ENCODE results near the gene RAD51B.

RAD51B gene

GRCh38 chr14:68638141-68638999 is 818.8 kb downstream of the RAD51B start:
- no peak overlapping the region for H4K8ac ChIP-seq (ENCODE audit: low read depth, low read length)
- H3K56ac ChIP-seq (ENCODE audit: low read length), result no peak overlapping the region
- no peak overlapping the region for H2BK15ac ChIP-seq (replicated peaks; ENCODE audit: low read depth)
- H3K23ac ChIP-seq (ENCODE audit: low read length), result no peak overlapping the region
- no peak overlapping the region for H3K9ac ChIP-seq (ENCODE audit: low read length)
- H3K27me3 ChIP-seq (ENCODE audit: insufficient read depth, low read length, poor library complexity), result no peaks in the 10 kb centered on the region
- WGBS (ENCODE audit: extremely low coverage, insufficient coverage, low lambda C conversion rate), result no CpG with 5 or more reads among the region's 12 CpGs
- H4K5ac ChIP-seq (ENCODE audit: low read length), result no peak overlapping the region
- H3K27ac ChIP-seq (ENCODE audit: low read depth, low read length), result no peak overlapping the region
- H2BK120ac ChIP-seq (ENCODE audit: low read depth, low read length), result no peak overlapping the region
- no peak overlapping the region for H2BK5ac ChIP-seq (ENCODE audit: low read length)
- H3K79me2 ChIP-seq (ENCODE audit: control insufficient read depth, insufficient read depth, low read length), result no peaks in the 10 kb centered on the region
- no peaks in the 10 kb centered on the region for H3K79me1 ChIP-seq (ENCODE audit: low read length)
- no peak overlapping the region for H3K18ac ChIP-seq (ENCODE audit: low read length)
- no peak overlapping the region for H3K4me3 ChIP-seq (ENCODE audit: low read length)
- no peak for DNase-seq
- no peak overlapping the region for H3K4me2 ChIP-seq (ENCODE audit: low read length)
- peaks cover 15% of the 10 kb centered on the region for H3K4me1 ChIP-seq (ENCODE audit: control insufficient read depth, low read depth, low read length)
- H3K4ac ChIP-seq (ENCODE audit: low read depth, low read length), result no peak overlapping the region
- H3K36me3 ChIP-seq (ENCODE audit: control insufficient read depth, insufficient read depth, low read length), result no peaks in the 10 kb centered on the region
- no peak overlapping the region for H2AK5ac ChIP-seq (ENCODE audit: low read length)

- no peak overlapping the region for H2BK15ac ChIP-seq (replicated peaks; ENCODE audit: low read depth)
- no peaks in the 10 kb centered on the region for H3K27me3 ChIP-seq (ENCODE audit: insufficient read depth, low read length, poor library complexity)
- H2BK5ac ChIP-seq (ENCODE audit: low read length), result no peak overlapping the region
- H4K5ac ChIP-seq (ENCODE audit: low read length), result no peak overlapping the region
- no peak overlapping the region for H3K4me2 ChIP-seq (ENCODE audit: low read length)
- no peak overlapping the region for H4K8ac ChIP-seq (ENCODE audit: low read depth, low read length)
- no peak overlapping the region for H2BK120ac ChIP-seq (ENCODE audit: low read depth, low read length)
- H3K4me3 ChIP-seq (ENCODE audit: low read length), result no peak overlapping the region
- H3K36me3 ChIP-seq (ENCODE audit: control insufficient read depth, insufficient read depth, low read length), result no peaks in the 10 kb centered on the region
- H2AK5ac ChIP-seq (ENCODE audit: low read length), result no peak overlapping the region
- peaks cover 12% of the 10 kb centered on the region for H3K4me1 ChIP-seq (ENCODE audit: control insufficient read depth, low read depth, low read length)
- H3K79me1 ChIP-seq (ENCODE audit: low read length), result no peaks in the 10 kb centered on the region
- no peak overlapping the region for H3K23ac ChIP-seq (ENCODE audit: low read length)
- H3K56ac ChIP-seq (ENCODE audit: low read length), result no peak overlapping the region
- no peaks in the 10 kb centered on the region for H3K79me2 ChIP-seq (ENCODE audit: control insufficient read depth, insufficient read depth, low read length)
- H3K27ac ChIP-seq (ENCODE audit: low read depth, low read length), result no peak overlapping the region
- DNase-seq, result no peak
- no CpG with 5 or more reads among the region's 6 CpGs for WGBS (ENCODE audit: extremely low coverage, insufficient coverage, low lambda C conversion rate)
- no peak overlapping the region for H3K4ac ChIP-seq (ENCODE audit: low read depth, low read length)
- no peak overlapping the region for H3K9ac ChIP-seq (ENCODE audit: low read length)
- H3K18ac ChIP-seq (ENCODE audit: low read length), result no peak overlapping the region
Observed at GRCh38 chr14:68639000-68639757, 819.6 kb downstream of the RAD51B start.

GRCh38 chr14:68639758-68640574 is 820.4 kb downstream of the RAD51B start:
- no peaks in the 10 kb centered on the region for H3K36me3 ChIP-seq (ENCODE audit: control insufficient read depth, insufficient read depth, low read length)
- H3K4ac ChIP-seq (ENCODE audit: low read depth, low read length), result no peak overlapping the region
- no peaks in the 10 kb centered on the region for H3K27me3 ChIP-seq (ENCODE audit: insufficient read depth, low read length, poor library complexity)
- H3K23ac ChIP-seq (ENCODE audit: low read length), result no peak overlapping the region
- H3K79me1 ChIP-seq (ENCODE audit: low read length), result no peaks in the 10 kb centered on the region
- H3K79me2 ChIP-seq (ENCODE audit: control insufficient read depth, insufficient read depth, low read length), result no peaks in the 10 kb centered on the region
- H3K9ac ChIP-seq (ENCODE audit: low read length), result no peak overlapping the region
- no peak overlapping the region for H4K8ac ChIP-seq (ENCODE audit: low read depth, low read length)
- no peak overlapping the region for H2AK5ac ChIP-seq (ENCODE audit: low read length)
- no peak for DNase-seq
- WGBS (ENCODE audit: extremely low coverage, insufficient coverage, low lambda C conversion rate), result no CpG with 5 or more reads among the region's 10 CpGs
- H2BK5ac ChIP-seq (ENCODE audit: low read length), result no peak overlapping the region
- H3K4me2 ChIP-seq (ENCODE audit: low read length), result no peak overlapping the region
- H3K4me3 ChIP-seq (ENCODE audit: low read length), result no peak overlapping the region
- H3K4me1 ChIP-seq (ENCODE audit: control insufficient read depth, low read depth, low read length), result peaks cover 8% of the 10 kb centered on the region
- no peak overlapping the region for H3K18ac ChIP-seq (ENCODE audit: low read length)
- H3K27ac ChIP-seq (ENCODE audit: low read depth, low read length), result no peak overlapping the region
- H3K56ac ChIP-seq (ENCODE audit: low read length), result no peak overlapping the region
- H4K5ac ChIP-seq (ENCODE audit: low read length), result no peak overlapping the region
- H2BK120ac ChIP-seq (ENCODE audit: low read depth, low read length), result no peak overlapping the region
- no peak overlapping the region for H2BK15ac ChIP-seq (replicated peaks; ENCODE audit: low read depth)

GRCh38 chr14:68643673-68644072 is 824.1 kb downstream of the RAD51B start:
- H4K5ac ChIP-seq (ENCODE audit: low read length), result no peak overlapping the region
- no peak overlapping the region for H2BK120ac ChIP-seq (ENCODE audit: low read depth, low read length)
- H3K4me3 ChIP-seq (ENCODE audit: low read length), result no peak overlapping the region
- H3K56ac ChIP-seq (ENCODE audit: low read length), result no peak overlapping the region
- no peaks in the 10 kb centered on the region for H3K27me3 ChIP-seq (ENCODE audit: insufficient read depth, low read length, poor library complexity)
- DNase-seq, result no peak
- no peak overlapping the region for H3K9ac ChIP-seq (ENCODE audit: low read length)
- H3K23ac ChIP-seq (ENCODE audit: low read length), result no peak overlapping the region
- no peaks in the 10 kb centered on the region for H3K36me3 ChIP-seq (ENCODE audit: control insufficient read depth, insufficient read depth, low read length)
- no peak overlapping the region for H2BK5ac ChIP-seq (ENCODE audit: low read length)
- H3K4ac ChIP-seq (ENCODE audit: low read depth, low read length), result no peak overlapping the region
- no peak overlapping the region for H2AK5ac ChIP-seq (ENCODE audit: low read length)
- no peaks in the 10 kb centered on the region for H3K79me2 ChIP-seq (ENCODE audit: control insufficient read depth, insufficient read depth, low read length)
- H3K27ac ChIP-seq (ENCODE audit: low read depth, low read length), result no peak overlapping the region
- peaks cover 4% of the 10 kb centered on the region for H3K4me1 ChIP-seq (ENCODE audit: control insufficient read depth, low read depth, low read length)
- H3K4me2 ChIP-seq (ENCODE audit: low read length), result no peak overlapping the region
- H3K79me1 ChIP-seq (ENCODE audit: low read length), result no peaks in the 10 kb centered on the region
- H3K18ac ChIP-seq (ENCODE audit: low read length), result no peak overlapping the region
- H4K8ac ChIP-seq (ENCODE audit: low read depth, low read length), result no peak overlapping the region
- no peak overlapping the region for H2BK15ac ChIP-seq (replicated peaks; ENCODE audit: low read depth)
- WGBS (ENCODE audit: extremely low coverage, insufficient coverage, low lambda C conversion rate), result no CpG with 5 or more reads among the region's 2 CpGs

- Histone ChIP-seq H3K9ac (ENCODE audit: low read length) (no peak overlapping the region), H3K23ac (ENCODE audit: low read length) (no peak overlapping the region), H3K79me1 (ENCODE audit: low read length) (no peaks in the 10 kb centered on the region), H3K4me1 (ENCODE audit: control insufficient read depth, low read depth, low read length) (no peaks in the 10 kb centered on the region), H2BK5ac (ENCODE audit: low read length) (no peak overlapping the region), H3K79me2 (ENCODE audit: control insufficient read depth, insufficient read depth, low read length) (no peaks in the 10 kb centered on the region), H4K5ac (ENCODE audit: low read length) (no peak overlapping the region), H3K27me3 (ENCODE audit: insufficient read depth, low read length, poor library complexity) (no peaks in the 10 kb centered on the region), H2BK120ac (ENCODE audit: low read depth, low read length) (no peak overlapping the region), H3K4ac (ENCODE audit: low read depth, low read length) (no peak overlapping the region), H3K4me2 (ENCODE audit: low read length) (no peak overlapping the region), H3K4me3 (ENCODE audit: low read length) (no peak overlapping the region), H3K18ac (ENCODE audit: low read length) (no peak overlapping the region), H3K27ac (ENCODE audit: low read depth, low read length) (no peak overlapping the region), H3K56ac (ENCODE audit: low read length) (no peak overlapping the region), H2BK15ac (replicated peaks; ENCODE audit: low read depth) (no peak overlapping the region), H4K8ac (ENCODE audit: low read depth, low read length) (no peak overlapping the region), H2AK5ac (ENCODE audit: low read length) (no peak overlapping the region), H3K36me3 (ENCODE audit: control insufficient read depth, insufficient read depth, low read length) (no peaks in the 10 kb centered on the region)
- no peak for DNase-seq
- WGBS (ENCODE audit: extremely low coverage, insufficient coverage, low lambda C conversion rate), result no CpG with 5 or more reads among the region's 1 CpG
Observed at GRCh38 chr14:68644101-68644500, 824.5 kb downstream of the RAD51B start.
